Left cardiac atrium (tissue), 4 donors: ENCODE measurements around the gene TBCK. TPM values are rescaled to one million over a fixed set of nuclear protein-coding genes. Genes with fewer than 3 reads are reported as not detected.
"Not testable (repeated sequence)": the region's sequence is repeated elsewhere in the genome, so short reads cannot be mapped to it uniquely, and the experiment has no call there.

Experiments
- ATAC-seq, 2 donors: fragments of 200-7000 bp; cut with Tn5 transposase; one replicate each; pipeline ENCODE4 v1.9.1; 2020; ENCODE audit warnings: mild to moderate bottlenecking in 2 of 2, moderate library complexity in 2 of 2
- DNase-seq: peaks from one replicate; pipeline ENCODE4 v3.0.0-alpha.2; 2020
- intact Hi-C, 2 donors: fragments of 100-400 bp; cut with DNase I; formaldehyde crosslinking; loops; one replicate each; pipeline versions ENCODE4 v1.14.1 to v1.15.1; 2022 to 2023
- total RNA-seq, 2 donors: library from RNA; stranded (reverse); fragmentation: NEBNext Ultra II Directional; extraction: Animal tissue kit (Norgen Biotek cat#: 25700); gene quantifications; one replicate each; pipeline ENCODE4 v1.2.1, GENCODE V29; 2021
- donor health status: DM: no; HTN: yes; CAD: no.
- donor health status: DM: no; HTN: yes; CAD: no; lungs with severe emphysema.
- donor health status: DM: yes; HTN: yes; CAD: no.
- donor health status: Dilated cardiomyopathy.

The TBCK gene
- total RNA-seq, 2 donors from 2014 or later, result 19.4 to 22.8 TPM

DNA sequence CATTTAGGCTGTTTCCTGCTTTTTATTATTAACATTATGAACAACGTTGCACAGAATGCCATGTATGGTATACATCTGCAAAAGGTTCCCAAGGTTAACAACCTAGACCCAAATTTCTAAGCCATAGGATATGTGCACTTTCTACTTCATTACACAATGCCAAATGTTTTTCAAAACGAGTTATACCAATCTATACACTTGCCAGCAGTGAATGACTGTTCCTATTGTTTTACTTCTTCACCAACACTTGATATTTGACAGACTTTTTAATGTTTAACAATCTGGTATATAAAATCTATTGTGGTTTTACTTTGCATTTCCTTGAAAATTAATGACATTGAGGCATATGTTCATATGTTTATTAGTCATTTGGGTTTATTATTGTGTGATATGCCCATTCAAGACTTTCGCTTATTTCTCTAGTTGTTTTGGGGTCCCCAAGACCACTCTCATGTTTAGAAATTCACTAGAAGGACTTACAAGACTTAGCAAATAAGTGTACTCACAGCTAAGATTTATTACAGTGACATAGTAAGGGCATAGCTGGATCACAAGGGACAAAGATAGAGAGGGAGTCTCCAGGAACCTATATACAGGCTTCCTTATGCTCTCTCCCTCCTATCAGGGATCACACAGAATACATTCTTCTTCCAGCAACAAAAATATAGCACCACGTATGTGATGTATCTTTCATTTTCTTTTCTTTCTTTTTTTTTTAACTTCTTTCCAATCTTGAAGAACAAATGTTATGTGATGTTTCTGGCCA is 62.5 kb downstream of the TBCK start:
- ATAC-seq (no peak), DNase-seq (no peak)
- intact Hi-C loops, result no loop called here

- DNase-seq (no peak), ATAC-seq (no peak)
- intact Hi-C loops, result no loop called here
Observed at GRCh38 chr4:106247600-106247999, 68.4 kb downstream of the TBCK start.

- intact Hi-C loops, result no loop called here
- ATAC-seq (no peak), DNase-seq (no peak)
Observed at GRCh38 chr4:106246441-106246840, 69.6 kb downstream of the TBCK start.

GRCh38 chr4:106245176-106245575 is 70.8 kb downstream of the TBCK start:
- no peak for ATAC-seq
- intact Hi-C loops, result no loop called here
- no peak for DNase-seq

DNA sequence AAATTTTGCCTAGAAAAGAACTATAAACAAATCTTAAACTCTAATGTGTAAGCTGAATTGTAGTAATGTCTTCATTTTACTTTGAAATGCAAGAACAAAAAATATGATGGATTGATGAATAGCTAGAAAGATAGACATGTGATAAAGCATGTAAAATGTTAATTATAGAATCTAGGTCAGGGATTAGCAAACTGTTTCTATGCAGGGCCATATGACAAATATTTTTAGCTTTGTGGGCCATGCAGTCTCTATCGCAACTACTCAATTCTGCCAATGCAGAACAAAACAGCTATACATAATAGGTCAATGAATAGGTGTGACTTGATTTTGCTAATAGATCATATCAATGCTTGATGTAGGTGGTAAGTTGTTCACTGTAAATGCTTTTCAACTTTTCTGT is 75.3 kb downstream of the TBCK start:
- intact Hi-C loops, result no loop called here
- DNase-seq (no peak), ATAC-seq (no peak)

- intact Hi-C loops, result no loop called here
- no peak for DNase-seq
- peak in 1 of 2 donors; percentile 34 for ATAC-seq
Observed at GRCh38 chr4:106238820-106239420, 77.1 kb downstream of the TBCK start.

DNA sequence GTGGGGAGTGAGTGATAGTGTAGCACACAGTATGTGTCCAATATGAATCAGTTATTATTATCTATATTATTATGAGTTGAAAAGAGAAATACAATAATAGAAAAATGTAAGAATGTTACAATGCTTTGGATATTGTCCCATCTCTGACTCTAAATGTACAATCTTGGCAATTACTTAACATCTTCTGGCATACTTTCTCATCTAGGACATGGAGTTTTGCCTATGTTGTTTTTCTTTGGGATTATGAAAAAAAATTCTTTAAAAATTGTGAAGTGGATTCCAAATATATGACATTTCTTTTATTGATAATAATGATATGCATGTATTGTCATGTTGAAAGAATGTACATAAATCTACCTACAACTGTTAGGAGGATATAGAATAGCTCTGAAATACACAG is 84.1 kb downstream of the TBCK start:
- ATAC-seq (no peak), DNase-seq (no peak)
- intact Hi-C loops, result no loop called here

DNA sequence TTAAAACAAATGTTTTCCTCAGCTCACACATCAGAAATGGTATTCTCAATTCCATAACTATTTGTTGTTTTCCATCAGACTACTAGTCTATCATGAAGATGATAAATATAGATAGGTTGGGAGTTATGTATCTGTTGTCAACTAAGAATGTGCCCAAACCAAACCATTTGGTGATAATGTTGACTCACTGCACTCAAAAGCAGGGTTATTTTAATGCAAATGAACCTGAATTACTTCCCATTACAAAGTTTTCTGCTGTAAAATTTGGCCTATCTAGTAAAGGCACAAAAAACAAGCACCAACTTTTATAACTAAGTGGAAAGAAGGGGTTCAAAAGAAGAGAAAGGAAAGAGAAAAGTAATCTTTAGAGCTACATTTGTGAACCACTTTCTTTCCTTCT is 93.5 kb downstream of the TBCK start:
- intact Hi-C loops, result no loop called here
- DNase-seq, result no peak

GRCh38 chr4:106213291-106213690 is 102.7 kb downstream of the TBCK start:
- DNase-seq, result not testable (repeated sequence)

More for the DNA sequence above, 93.5 kb downstream of the TBCK start:
- ATAC-seq, result no peak

DNA sequence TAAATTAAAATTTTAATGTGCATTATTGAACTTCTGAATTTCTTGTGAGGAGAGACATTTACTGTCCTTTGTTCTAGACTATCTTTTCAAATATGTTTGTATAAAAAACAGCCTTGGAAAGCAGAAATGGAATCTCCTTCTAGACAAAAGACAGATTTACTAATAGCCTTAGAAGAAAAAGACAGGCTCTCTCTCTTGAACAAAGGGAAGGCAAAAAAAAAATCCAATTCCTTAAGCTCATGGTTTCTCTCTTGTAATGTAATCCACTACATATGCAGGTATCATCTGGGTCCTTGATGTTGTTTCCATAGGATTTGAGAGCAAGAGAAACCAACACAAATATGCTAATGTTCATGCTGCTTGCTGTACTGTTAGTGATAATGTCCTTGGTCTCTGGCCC is 106.0 kb downstream of the TBCK start:
- DNase-seq, result no peak
- intact Hi-C loops, result no loop called here
- no peak for ATAC-seq

More at GRCh38 chr4:106213291-106213690, 102.7 kb downstream of the TBCK start:
- intact Hi-C loops, ATAC-seq: not testable (repeated sequence)

DNA sequence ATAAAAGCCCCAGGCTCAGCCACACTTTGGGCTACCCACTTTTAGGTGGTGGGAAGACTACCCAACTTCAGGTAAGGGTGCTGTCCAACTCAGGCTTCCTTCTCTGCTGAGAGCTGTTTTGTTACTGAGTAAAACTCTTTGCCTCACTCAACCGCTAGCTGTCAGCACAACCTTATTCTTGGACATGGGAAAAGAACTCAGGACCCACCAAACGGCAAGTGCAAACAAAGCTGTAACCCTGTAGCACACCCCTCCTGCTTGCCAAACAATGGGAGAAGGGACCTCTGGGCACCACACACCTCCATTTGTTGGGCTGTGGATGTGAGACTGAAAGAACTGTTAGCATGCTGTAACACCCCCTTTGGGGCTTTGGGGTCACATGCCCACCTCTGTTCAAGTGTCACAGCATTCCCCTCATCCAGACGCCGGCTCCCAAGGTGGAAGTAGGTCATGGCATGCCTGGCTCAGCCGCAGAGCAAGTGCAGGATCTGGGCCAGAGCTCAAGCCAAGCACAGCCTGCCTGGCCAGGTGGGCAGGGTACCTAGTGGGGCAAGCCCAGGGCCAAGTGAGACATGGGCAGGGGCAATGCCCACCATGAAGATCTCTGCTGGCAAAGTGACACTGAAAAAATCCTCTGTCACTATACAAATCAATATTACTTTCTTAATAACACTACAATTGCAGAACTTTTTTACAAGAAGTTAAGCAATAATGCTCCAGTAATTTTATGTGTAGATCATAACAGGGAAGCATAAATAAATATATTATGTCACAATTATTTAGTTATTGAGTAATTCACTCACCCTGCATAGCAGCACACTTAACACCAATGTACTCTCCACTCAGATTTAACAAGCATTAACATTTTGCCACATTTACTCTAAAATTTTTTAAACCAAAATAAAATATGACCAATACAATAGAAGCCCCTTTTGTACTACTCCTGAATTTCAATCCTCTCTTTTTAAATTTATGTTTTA is 107.2 kb downstream of the TBCK start:
- DNase-seq (no peak), ATAC-seq (no peak)
- intact Hi-C loops, result no loop called here

- DNase-seq (no peak), ATAC-seq (no peak)
- intact Hi-C loops, result no loop called here
Observed at GRCh38 chr4:106201373-106201772, 114.6 kb downstream of the TBCK start.

GRCh38 chr4:106195435-106195950 is 120.5 kb downstream of the TBCK start:
- intact Hi-C loops, result no loop called here
- DNase-seq (no peak), ATAC-seq (no peak)

DNA sequence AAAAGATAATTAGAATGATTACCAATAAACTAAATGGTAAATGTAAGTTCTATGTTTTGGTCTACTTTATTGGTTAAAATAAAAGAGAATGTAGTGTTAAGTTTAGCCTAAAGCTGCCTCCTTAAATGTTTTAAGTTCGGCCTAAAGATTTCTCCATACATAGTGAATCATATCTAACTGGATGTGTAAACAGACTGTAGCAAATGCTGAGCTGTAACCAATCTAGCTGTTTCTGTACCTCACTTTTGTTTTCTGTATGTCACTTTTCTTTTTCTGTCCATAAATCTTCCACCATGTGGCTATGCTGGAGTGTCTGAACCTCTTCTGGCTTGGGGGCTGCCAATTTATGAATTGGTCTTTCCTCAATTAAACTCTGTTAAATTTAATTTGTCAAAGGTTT is 121.2 kb downstream of the TBCK start:
- DNase-seq, result no peak
- no peak for ATAC-seq
- intact Hi-C loops, result no loop called here

GRCh38 chr4:106192131-106192530 is 123.9 kb downstream of the TBCK start:
- DNase-seq (no peak), ATAC-seq (no peak)
- intact Hi-C loops, result no loop called here

DNA sequence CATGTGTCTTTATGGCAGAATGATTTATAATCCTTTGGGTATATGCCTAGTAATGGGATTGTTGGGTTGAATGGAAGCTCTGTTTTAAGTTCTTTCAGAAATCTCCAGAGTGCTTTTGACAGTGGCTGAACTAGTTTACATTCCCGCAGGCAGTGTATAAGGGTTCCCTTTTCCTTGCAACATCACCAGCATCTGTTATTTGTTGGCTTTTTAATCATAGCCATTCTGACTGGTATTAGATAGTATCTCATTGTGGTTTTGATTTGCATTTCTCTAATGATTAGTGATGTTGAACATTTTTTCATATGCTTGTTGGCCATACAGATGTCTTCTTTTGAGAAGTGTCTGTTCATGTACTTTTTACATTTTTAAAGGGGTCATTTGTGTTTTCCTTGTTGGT is 129.8 kb downstream of the TBCK start:
- ATAC-seq, result no peak
- intact Hi-C loops, result no loop called here

GRCh38 chr4:106183551-106183950 is 132.5 kb downstream of the TBCK start:
- no peak for DNase-seq
- no peak for ATAC-seq
- intact Hi-C loops, result no loop called here

More for the DNA sequence above, 129.8 kb downstream of the TBCK start:
- no peak for DNase-seq

- peak in 1 of 2 donors; percentile 11 for ATAC-seq
- intact Hi-C loops, result no loop called here
- no peak for DNase-seq
Observed at GRCh38 chr4:106172861-106173260, 143.1 kb downstream of the TBCK start.

DNA sequence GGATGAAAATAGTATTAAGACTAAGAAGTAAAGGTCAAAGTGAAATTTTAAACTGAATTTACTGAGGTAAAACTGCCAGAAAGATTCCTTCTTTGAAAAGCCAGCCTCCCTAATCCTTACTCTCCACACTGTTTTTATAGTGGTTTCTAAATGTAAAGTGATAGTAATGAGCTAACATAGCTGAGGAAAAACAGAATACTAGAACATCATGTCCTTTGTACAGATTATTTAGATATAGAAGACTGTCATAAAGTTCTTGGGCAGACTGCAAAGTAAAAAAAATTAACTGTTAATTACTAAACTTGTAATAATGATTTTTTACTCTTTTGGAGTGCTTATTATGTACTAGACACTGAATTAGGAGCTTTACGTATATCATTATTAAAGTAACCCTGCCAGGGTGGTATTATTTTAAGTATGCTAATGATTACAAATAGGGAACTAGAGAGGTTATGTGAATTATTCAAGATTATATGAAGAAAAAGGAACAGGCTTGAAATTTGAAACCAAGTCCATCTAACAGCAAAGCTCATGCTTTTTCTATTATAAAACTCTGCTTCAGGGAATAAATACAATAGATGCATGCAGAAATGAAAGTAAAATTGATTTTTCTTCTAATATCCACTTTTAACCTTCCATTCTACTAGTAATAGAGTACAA is 150.5 kb downstream of the TBCK start:
- intact Hi-C loops, result no loop called here
- no peak for DNase-seq
- no peak for ATAC-seq
